NCI-H2196 treated with DMSO at 0.1 percent for 48 hours (cell line): ENCODE data around the gene ANK3.

Experiments
- DNase-seq: peaks from one replicate; lab custom pipeline; 2025; ENCODE audit not compliant: unreplicated experiment; lab: John Stamatoyannopoulos, UW

Gene ANK3

GRCh38 chr10:60414111-60414510 is 24.4 kb upstream of the ANK3 start:
- no peak for DNase-seq

GRCh38 chr10:60413306-60414012 is 23.8 kb upstream of the ANK3 start:
- DNase-seq = no peak

DNA sequence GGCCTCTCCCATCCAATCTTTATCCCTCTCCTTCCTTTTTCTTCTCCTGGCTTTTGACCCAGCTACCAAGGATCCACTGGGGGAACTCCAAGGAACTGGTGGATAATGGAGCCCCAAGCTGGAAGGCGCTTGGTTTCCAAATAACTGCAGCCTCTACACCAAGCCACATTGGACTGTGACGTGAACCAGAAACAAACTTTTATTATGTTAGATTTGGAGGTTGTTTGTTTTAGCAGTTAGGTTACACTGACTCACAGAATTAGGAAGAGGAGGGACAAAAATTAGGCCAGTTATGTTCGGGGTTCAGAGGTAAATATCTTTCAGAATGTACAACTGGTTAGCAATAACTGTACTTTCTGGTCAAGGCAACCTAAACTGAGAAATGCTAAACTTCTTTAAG is 21.3 kb upstream of the ANK3 start:
- DNase-seq = no peak

DNA sequence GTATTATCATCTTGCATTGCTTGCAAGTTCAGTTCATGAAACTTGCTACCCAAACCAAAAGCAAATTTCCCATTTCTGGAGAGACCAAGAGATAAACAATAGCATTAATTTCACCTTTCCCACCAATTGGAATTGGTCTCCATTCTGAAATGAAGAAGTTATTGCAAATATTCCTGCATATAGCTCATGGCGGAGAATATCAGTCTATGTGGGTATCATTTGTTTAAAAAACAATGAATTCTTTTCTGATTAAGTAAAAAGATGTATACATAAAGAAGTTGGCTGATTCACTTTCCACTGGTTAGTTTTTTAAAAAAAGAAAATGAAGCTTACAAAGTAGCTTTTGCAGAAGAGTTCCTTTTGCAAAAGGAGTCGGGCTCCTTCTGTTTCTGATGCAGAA is 19.5 kb upstream of the ANK3 start:
- DNase-seq = no peak

- DNase-seq = no peak
Observed at GRCh38 chr10:60406182-60406581, 16.5 kb upstream of the ANK3 start.

- DNase-seq = no peak
Observed at GRCh38 chr10:60405172-60405571, 15.5 kb upstream of the ANK3 start.

- no peak for DNase-seq
Observed at GRCh38 chr10:60403168-60403873, 13.6 kb upstream of the ANK3 start.

DNA sequence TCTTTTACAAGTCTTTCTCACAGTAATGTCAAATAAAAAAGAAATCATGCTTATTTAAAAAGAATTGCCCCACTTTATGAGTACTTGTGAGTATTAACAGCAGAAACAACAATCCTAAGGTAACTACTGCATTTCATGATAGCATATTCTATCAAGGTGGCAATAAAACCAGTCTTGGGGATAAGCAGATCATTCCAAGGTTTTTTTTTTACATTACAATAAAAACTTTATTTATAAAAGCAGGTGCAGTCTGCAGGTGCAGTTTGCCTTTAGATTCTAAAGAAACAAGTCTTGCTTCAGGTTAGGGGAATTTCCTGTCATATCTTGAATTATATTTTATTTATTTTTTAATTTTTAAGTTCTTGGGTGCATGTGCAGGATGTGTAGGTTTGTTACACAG is 10.7 kb upstream of the ANK3 start:
- DNase-seq = no peak

GRCh38 chr10:60399328-60399727 is 9.7 kb upstream of the ANK3 start:
- no peak for DNase-seq

GRCh38 chr10:60397792-60398191 is 8.1 kb upstream of the ANK3 start:
- DNase-seq = no peak

GRCh38 chr10:60396766-60397165 is 7.1 kb upstream of the ANK3 start:
- DNase-seq = no peak

DNA sequence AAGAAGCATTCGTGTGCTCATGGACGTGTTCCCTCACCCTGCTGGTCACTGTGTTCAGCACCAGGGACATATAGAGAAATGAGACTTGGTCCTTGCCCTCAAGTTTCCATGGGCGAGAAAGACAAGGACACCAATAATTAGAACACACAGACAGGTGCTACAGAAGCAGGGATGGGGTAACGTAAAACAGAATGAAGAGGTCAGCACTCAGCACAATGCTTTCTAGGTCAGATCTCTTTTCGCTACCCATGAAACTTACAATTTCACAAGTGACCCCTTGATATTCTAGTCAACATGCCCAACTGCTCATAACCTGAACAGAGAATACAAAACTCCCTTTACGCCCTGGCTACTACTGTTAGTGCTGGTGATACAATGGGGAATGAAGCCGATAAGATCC is 6.0 kb upstream of the ANK3 start:
- no peak for DNase-seq

DNA sequence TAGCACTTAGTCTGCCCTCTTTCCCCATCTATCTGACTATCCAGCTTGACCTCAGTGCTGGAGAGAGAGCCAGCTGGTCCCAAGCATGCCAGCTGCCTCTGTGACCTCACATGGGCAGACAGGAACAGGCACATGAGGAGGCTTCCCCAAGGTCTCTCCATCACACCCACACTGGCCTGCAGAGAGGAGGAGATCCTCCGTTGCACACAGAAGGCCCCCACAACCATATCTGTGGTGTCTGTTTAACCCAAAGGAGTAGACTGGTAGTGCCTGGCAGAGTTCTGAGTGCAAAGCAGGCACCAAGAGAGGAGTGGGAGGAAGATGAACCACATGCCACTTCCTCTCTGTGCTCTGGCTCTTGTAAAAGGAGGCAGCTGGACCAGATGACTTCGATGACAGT is 4.8 kb upstream of the ANK3 start:
- DNase-seq = no peak

GRCh38 chr10:60390224-60390626 is 550 bp upstream of the ANK3 start:
- no peak for DNase-seq

- no peak for DNase-seq
Observed at GRCh38 chr10:60388709-60389301, 870 bp downstream of the ANK3 start.

GRCh38 chr10:60388116-60388625 is 1.5 kb downstream of the ANK3 start:
- DNase-seq = no peak

DNA sequence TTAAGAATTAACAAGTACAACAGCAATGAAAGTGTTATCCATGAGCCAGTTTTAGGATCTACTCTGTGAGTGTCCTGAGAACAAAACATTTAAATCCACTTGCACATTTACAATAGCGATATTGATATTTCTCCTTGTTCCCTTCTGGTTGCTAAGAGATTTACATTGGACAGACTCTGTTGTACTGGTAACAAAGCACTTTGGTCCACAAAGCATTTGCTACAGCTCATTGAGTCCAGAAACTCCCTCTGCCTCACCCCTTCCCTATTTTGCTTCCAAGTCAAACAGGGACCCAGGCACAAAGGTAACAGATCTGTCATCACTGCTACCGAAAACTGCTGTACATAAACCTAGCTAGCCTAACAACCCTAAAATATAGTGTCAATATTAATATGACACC is 2.1 kb downstream of the ANK3 start:
- DNase-seq = no peak

- DNase-seq = no peak
Observed at GRCh38 chr10:60385399-60385738, 4.3 kb downstream of the ANK3 start.

GRCh38 chr10:60384708-60385398 is 4.8 kb downstream of the ANK3 start:
- DNase-seq = no peak

GRCh38 chr10:60384011-60384410 is 5.7 kb downstream of the ANK3 start:
- no peak for DNase-seq

DNA sequence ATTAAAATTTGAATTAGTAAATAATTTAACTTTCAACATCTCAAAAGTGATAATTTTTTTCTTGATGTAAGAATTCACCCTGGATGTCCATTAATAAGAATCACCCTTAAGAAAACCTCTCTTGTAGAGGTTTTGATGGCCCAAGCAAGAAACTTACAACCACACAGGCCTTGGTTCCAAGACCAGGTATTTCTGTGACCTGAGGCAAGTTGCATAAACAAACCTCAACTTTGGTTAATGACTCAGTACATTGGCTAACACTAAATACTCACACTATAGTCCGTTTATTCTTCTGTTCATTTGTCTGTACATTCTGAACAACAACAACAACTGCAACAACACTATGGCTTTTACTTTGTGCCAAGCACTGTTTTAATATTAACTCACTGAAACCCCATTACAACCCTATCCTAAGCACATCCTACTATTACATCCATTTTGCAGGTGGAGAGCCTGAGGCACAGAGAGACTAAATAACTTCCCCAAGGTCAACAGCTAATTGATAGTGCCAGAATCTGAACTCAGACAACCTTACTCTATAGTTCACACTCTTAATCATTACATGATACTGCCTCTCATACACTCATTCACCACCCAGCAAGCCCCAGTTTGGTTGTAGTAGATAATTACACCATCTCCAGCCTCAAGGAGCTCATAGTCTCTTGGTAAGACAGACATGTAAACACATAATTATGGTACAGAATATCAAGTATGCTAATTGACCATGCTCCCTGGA is 6.6 kb downstream of the ANK3 start:
- no peak for DNase-seq
